ENCODE data around the gene RASGRP4.
"Not testable (repeated sequence)": the region's sequence is repeated elsewhere in the genome, so short reads cannot be mapped to it uniquely, and the experiment has no call there.

The RASGRP4 gene

DNA sequence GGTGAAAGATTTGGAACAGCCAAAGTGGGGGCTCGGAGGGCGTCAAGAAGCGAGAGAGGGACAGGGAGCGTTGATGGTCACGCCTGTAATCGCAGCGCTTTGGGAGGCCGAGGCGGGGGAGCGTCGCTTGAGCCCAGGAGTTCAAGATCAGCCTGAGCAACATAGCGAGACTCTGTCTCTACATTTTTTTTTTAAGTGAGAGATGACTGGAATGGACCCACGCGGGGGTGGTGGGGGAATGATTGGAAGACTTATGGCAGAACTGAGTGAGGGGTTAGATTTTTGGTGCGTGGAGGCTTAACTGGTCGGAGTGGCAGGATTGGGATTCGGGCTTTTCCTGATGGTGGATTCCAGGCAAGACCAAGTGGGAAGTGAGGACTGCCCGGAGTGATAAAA lies 50.9 kb downstream of the RASGRP4 start:
- TF ChIP-seq, protein P1, sequence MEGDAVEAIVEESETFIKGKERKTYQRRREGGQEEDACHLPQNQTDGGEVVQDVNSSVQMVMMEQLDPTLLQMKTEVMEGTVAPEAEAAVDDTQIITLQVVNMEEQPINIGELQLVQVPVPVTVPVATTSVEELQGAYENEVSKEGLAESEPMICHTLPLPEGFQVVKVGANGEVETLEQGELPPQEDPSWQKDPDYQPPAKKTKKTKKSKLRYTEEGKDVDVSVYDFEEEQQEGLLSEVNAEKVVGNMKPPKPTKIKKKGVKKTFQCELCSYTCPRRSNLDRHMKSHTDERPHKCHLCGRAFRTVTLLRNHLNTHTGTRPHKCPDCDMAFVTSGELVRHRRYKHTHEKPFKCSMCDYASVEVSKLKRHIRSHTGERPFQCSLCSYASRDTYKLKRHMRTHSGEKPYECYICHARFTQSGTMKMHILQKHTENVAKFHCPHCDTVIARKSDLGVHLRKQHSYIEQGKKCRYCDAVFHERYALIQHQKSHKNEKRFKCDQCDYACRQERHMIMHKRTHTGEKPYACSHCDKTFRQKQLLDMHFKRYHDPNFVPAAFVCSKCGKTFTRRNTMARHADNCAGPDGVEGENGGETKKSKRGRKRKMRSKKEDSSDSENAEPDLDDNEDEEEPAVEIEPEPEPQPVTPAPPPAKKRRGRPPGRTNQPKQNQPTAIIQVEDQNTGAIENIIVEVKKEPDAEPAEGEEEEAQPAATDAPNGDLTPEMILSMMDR (IDR thresholded peaks at IDR 0.05; ENCODE audit: extremely low read depth, missing control alignments) = no peak
- DNase-seq (ENCODE audit: low spot score) = no peak

DNA sequence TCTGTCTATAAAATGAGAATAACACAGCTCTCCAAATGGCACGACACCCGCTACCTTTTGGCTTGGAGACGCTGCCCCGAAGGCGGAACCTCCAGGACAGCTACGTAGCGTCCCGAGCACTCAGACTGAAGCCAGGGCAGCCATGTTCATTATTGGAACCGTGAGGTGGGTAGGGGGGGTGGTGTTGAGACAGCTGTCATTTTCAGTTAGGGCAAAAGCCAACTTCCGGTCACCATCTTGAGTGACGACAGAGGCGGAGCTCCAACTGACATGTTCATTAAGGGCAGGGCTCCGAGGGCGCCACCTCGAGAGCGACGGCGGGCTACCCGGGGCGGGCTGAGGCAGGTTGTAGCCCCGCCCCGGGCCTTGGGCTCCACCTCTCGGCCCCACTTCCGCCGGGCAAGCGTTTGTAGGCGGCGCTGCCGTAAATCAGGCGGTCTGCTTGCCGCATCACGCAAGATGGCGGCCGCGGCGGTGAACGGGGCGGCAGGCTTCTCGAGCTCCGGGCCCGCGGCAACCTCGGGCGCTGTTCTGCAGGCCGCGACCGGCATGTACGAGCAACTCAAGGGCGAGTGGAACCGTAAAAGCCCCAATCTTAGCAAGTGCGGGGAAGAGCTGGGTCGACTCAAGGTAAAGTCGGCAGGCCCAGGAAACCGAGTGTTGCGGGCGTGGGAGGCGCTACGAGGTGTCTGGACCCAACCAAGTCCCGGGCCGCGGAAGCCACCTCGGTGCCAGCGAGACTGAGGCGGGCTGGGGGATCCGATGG lies 51.5 kb downstream of the RASGRP4 start, which contains the start of gene PSMD8:
Gene PSMD8, plus strand, starts transcription at position 240 of the 766 bp plus-strand sequence. Its CDS starts 31 bp downstream, at position 271.
- TF ChIP-seq, protein P1 (IDR thresholded peaks at IDR 0.05; ENCODE audit: extremely low read depth, missing control alignments) = peak; percentile 8

DNA sequence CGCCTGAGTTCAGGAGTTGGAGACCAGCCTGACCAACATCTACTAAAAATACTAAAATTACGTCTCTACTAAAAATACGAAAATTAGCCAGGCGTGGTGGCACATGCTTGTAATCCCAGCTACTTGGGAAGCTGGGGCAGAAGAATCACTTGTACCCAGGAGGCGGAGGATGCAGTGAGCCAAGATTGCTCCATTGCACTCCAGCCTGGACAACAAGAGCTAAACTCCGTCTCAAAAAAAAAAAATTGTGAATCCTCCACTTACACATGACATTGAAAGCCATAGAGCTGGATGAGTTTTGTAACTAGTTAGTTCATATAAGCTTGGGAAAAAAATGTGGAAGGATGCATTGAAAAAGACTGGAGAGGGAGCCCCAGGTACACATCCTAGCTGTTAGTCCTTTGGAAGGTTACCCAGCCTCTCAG lies 52.1 kb downstream of the RASGRP4 start:
- TF ChIP-seq, protein P1 (IDR thresholded peaks at IDR 0.05; ENCODE audit: extremely low read depth, missing control alignments) = no peak
- no peak for DNase-seq (ENCODE audit: low spot score)

More for the DNA sequence above, 51.5 kb downstream of the RASGRP4 start, which contains the start of gene PSMD8:
- peak; percentile 99 for DNase-seq (ENCODE audit: low spot score)

DNA sequence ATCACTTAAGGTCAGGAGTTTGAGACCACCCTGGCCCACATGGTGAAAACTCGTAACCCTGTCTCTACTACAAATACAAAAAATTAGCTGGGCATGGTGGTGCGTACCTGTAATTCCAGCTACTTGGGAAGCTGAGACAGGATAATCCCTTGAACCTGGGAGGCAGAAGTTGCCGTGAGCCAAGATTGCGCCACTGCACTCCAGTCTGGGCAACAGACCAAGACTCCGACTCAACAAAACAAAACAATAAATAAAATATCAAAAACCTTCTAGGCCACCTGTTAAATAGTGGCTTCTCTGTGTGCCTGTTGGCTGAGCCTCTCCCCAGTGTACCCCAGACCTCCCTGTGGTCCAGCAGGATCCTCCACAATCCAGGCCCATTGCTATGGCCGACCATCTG lies 54.9 kb downstream of the RASGRP4 start:
- TF ChIP-seq, protein P1 (IDR thresholded peaks at IDR 0.05; ENCODE audit: extremely low read depth, missing control alignments) = no peak
- DNase-seq (ENCODE audit: low spot score) = no peak

DNA sequence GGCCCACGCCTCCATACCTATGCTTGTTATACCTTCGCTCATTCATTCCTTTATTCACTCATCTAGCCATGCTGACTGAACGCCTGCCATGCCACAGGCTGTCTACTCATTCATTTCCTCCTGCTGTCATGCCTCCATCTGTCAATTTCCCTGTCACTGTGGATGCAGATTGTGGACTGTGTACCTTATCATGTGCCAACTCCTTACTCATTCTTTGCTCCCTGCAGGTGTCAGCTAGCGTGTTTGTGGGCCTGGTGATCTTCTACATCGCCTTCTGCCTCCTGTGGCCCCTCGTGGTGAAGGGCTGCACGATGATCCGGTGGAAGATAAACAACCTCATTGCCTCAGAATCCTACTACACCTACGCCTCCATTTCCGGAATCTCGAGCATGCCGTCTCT lies 55.7 kb downstream of the RASGRP4 start:
- TF ChIP-seq, protein P1 (IDR thresholded peaks at IDR 0.05; ENCODE audit: extremely low read depth, missing control alignments) = no peak
- no peak for DNase-seq (ENCODE audit: low spot score)

DNA sequence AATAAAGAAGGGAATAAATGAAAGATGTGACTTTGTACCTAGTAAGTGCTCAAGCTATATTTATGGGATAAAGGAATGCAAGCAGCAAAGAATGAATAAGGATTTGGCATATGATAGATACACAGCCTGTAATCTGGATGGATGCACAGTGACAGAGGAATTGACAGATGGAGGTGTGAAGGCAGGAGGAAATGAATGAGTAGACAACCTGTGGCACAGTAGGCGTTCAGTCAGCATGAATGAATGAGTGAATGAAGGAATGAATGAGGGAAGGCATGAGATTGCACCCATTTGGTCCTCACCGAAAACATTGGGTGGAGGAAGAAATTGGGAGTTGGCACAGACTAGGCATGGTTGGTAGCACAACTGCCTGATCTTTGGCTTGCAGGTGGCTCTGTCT lies 56.4 kb downstream of the RASGRP4 start:
- no peak for DNase-seq (ENCODE audit: low spot score)
- TF ChIP-seq, protein P1 (IDR thresholded peaks at IDR 0.05; ENCODE audit: extremely low read depth, missing control alignments) = no peak

DNA sequence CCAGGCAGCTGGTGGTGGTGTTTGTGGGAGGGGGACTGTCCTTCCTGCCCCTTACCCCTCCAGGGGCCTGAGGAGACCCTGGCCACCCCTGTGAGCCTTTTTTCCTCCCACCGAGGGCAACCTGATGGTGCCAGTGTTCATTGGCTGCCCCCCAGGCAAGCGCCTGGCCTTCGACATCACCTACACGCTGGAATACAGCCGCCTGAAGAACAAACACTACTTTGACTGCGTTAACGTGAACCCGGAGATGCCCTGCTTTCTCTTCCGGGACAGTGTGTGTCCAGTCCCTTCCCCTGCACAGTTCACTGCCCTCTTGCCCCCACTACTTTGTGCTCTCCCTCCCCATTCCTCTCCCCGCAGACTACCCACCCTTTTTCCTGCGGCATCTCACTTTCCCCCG lies 59.0 kb downstream of the RASGRP4 start:
- TF ChIP-seq, protein P1 (IDR thresholded peaks at IDR 0.05; ENCODE audit: extremely low read depth, missing control alignments) = no peak

DNA sequence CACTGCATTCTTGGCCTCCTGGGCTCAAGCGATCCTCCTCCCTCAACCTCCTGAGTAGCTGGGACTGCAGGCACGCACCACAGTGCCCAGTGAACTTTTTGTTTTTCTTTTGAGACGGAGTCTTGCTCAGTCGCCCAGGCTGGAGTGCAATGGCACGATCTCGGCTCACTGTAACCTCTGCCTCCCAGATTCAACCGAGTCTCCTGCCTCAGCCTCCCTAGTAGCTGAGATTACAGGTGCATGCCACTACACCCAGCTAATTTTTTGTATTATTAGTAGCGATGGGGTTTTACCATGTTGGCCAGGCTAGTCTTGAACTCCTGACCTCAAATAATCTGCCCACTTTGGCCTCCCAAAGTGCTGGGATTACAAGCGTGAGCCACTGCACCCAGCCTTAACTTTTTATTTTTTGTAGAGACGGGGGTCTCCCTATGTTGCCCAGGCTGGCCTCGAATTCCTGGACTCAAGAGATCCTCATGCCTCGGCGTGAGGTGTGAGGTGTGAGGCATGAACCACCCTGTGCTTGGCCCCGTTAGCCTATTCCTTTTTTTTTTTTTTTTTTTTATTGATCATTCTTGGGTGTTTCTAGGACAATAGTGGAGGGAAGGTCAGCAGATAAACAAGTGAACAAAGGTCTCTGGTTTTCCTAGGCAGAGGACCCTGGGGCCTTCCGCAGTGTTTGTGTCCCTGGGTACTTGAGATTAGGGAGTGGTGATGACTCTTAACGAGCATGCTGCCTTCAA lies 62.9 kb downstream of the RASGRP4 start:
- not testable (repeated sequence) for DNase-seq (ENCODE audit: low spot score)

More for the DNA sequence above, 59.0 kb downstream of the RASGRP4 start:
- no peak for DNase-seq (ENCODE audit: low spot score)

All from GM20000 (cell line).